Measurements from ENCODE around the gene SPRTN.

Gene SPRTN

GRCh38 chr1:231338270-231339128, at the start of gene SPRTN:
TSS of gene SPRTN (plus strand) at chr1:231338293. CDS start at chr1:231338384, 91 bp downstream.
- DNase-seq (ENCODE audit: low read depth), result no peak

- DNase-seq (ENCODE audit: low read depth), result no peak
Observed at GRCh38 chr1:231295938-231296337, 42.2 kb upstream of the SPRTN start.

DNA sequence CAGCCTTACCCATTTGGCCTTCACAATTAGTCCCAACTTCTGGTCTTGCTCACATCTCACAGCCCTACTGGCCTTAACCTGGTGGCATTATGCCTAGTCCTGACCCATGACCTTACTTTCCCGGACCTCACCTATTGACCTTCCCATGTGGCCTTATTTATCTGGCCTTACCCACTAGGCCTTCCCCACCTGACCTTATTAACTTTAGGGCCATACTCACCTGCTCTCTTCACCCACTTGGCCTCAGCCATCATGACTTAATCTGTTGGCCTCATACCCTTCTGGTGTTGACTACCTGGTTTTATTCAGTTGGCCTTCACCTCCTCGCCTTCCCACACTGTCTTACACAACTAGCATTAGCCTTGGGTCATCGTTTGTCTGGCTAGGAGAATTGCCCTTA, 36.1 kb upstream of the SPRTN start:
- DNase-seq (ENCODE audit: low read depth), result no peak

DNA sequence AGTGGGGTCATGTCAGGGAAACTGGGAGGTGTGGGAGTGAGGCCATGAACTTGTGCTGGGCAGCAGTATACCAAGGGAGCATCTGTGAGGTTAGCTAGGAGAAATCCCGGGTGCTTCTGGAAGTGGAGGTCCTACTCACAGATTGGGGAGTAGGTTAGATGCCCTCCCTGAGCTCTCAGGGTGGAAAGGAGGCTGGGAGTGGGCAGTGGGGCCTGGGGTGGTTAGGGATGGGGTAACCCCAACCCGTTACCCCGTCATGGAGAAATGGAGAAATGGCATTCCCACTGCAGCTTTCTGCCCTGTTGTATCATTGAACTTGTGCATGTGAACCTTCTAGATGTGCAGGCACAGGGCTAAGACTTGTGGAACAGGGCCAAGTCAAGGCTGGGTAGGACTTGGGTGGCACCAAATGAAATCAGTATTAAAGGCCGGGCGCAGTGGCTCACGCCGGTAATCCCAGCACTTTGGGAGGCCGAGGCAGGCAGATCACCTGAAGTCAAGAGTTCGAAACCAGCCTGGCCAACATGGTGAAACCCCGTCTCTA, 27.6 kb upstream of the SPRTN start:
- no peak for DNase-seq (ENCODE audit: low read depth)

- no peak for DNase-seq (ENCODE audit: low read depth)
Observed at GRCh38 chr1:231311720-231312431, 26.2 kb upstream of the SPRTN start.

DNA sequence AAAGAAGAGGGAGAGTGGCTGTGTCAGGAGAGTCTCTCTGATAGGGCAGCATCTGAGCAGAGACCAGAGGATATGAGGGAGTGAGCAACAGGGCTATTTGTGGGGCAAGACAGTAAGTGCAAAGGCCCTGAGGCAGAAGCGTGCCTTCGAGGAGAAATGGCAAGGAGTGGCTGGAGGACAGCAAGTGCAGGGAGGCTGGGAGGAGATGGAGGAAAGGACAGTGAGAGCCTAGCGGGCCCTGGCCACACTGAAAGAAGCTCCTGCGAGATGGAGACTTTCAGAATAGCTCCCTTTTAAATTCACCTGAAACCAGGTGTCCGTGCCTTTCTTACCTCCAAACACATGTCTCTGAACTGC, 25.7 kb upstream of the SPRTN start:
- no peak for DNase-seq (ENCODE audit: low read depth)

- no peak for DNase-seq (ENCODE audit: low read depth)
Observed at GRCh38 chr1:231313661-231314060, 24.4 kb upstream of the SPRTN start.

GRCh38 chr1:231315887-231316286, 22.2 kb upstream of the SPRTN start:
- no peak for DNase-seq (ENCODE audit: low read depth)

DNA sequence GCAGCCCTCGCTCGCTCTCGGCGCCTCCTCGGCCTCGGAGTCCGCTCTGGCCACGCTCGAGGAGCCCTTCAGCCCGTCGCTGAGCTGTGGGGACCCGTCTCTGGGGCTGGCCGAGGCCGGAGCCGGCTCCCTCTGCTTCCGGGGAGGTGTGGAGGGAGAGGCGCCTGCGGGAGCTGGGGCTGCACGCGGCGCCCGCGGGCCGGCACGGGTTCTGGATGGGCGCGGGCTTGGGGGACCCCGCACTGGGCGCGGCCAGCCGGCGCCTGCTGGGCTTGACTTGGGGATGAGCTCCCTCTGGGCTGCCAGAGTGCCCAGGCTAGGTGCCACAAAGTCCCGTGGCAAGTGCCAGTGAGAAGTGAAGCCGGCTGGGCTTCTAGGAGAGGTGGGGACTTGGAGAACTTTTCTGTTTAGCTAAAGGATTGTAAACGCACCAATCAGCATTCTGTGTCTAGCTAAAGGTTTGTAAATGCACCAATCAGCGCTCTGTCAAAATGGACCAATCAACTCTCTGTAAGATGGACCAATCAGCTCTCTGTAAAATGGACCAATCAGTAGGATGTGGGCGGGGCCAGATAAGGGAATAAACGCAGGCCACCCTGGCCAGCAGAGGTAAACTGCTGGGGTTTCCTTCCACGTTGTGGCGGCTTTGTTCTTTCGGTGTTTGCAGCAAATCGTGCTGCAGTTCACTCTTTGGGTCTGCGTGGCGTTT, 20.6 kb upstream of the SPRTN start:
- DNase-seq (ENCODE audit: low read depth), result no peak

DNA sequence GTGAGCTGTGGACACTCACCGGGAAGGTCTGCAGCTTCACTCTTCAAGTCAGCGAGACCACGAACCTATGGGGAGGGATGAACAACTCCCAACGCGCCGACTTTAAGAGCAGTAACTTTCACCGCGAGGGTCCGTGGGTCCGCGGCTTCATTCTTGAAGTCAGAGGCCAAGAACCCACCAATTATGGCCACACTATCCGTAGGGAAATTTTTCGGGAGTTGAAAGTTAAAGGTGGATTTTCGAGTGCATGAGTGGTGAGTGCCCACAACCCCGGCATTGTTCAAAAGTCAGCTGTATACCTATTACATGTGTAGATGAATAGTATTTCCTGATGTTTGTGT, 20.1 kb upstream of the SPRTN start:
- no peak for DNase-seq (ENCODE audit: low read depth)

- DNase-seq (ENCODE audit: low read depth), result no peak
Observed at GRCh38 chr1:231318568-231318967, 19.5 kb upstream of the SPRTN start.

DNA sequence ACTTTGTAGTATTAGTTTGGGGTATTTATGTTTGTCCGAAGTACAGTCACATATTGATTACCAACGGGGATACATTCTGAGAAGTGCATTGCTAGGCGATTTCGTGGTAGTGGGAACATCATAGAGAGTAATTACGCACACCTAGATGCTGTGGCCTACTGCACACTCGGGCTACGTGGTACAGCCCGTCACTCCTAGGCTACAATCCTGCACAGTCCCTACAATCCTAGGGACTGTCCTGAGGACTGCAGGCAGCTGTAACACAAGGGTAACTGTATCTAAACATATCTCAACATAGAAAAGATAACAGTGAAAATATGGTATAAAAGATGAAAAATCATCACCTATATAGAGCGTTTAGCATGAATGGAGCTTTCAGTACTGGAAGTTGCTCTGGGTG, 19.0 kb upstream of the SPRTN start:
- DNase-seq (ENCODE audit: low read depth), result no peak

- no peak for DNase-seq (ENCODE audit: low read depth)
Observed at GRCh38 chr1:231322880-231323530, 15.1 kb upstream of the SPRTN start.

DNA sequence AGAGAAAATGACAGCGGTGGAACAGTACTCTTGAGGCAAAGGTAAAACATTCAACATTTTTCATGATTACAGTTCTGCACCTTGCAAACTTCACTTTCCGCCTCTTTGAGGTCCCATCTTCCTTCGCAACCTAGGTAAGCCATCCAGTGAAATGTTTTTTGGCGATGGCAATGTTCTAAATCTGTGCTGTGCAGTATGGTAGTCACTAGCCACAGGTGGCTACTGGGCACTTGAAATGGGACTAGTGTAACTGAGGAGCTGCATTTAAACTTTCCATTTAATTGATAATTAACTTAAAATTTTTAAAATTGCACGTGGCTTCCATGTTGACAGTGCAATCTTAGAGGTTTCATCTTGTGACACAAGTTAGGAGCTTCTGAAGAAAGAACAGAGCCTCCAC, 13.4 kb upstream of the SPRTN start:
- no peak for DNase-seq (ENCODE audit: low read depth)

DNA sequence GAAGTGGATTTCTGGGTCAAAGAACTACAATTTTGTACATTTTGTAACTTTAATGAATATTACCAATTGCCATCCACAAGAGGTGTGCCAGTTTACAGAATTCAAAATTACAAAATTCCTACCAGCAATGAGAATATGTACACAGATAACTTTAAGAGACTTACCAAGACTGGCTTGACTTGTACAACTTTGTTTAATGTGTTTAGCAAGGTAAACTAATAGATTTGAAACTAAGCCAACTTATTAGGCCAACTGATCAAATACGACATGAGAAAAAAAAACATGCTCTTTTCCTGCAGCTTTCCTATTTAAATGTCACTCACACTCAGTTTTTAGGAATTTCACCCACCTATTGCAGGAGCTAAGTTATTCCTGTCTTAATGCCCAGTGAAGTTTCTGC, 11.8 kb upstream of the SPRTN start:
- DNase-seq (ENCODE audit: low read depth), result no peak

DNA sequence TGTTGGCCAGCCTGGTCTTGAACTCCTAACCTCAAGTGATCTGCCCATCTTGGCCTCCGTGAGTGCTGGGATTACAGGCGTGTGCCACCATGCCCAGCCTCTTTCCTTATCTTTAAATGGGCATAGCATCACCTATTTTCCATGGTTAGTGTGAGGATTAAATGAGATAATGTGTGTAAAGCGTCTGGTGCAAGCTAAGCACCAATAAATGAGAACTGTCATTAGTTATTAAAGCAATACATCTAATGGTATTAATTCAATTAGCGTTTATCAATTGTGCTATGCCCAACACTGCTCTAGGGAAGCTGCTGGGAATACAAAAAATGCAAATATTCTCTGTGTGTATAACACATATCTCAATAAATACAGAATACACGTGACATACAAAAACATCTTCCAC, 10.5 kb upstream of the SPRTN start:
- no peak for DNase-seq (ENCODE audit: low read depth)

- DNase-seq (ENCODE audit: low read depth), result no peak
Observed at GRCh38 chr1:231329483-231329882, 8.6 kb upstream of the SPRTN start.

- DNase-seq (ENCODE audit: low read depth), result no peak
Observed at GRCh38 chr1:231332761-231333160, 5.3 kb upstream of the SPRTN start.

DNA sequence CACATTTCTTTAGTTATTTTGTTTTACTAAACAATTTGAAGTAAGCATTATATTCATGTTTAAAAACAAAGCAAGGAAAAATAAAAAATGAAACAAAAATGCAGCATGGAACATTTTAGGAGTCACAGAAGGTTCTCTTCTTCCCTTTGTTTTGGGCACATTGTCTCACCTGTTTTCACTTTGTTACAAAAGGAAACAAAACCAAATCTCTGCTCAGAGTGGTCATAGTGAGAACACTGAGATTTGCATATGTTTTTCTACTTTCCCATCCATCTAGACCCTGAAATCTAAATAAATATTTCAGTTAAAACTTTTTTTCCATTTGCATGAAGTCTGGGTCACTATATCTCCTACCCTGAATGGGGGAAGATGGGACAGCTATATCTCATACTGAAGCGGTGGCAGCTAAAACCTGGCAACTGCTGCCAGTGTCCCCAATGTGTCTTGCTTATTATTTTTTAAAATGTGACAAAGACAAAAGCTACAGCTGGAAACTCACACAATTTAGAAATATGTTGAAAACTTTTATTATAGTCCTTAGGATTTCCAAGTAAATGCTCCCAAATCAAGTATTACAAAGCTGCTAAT, 3.9 kb upstream of the SPRTN start:
- DNase-seq (ENCODE audit: low read depth), result no peak

- DNase-seq (ENCODE audit: low read depth), result no peak
Observed at GRCh38 chr1:231334952-231335351, 3.1 kb upstream of the SPRTN start.

- no peak for DNase-seq (ENCODE audit: low read depth)
Observed at GRCh38 chr1:231335663-231336602, 2.2 kb upstream of the SPRTN start.

Data from GM04504 (cell line).